Measurements from ENCODE around the gene TRIO.

The TRIO gene

DNA sequence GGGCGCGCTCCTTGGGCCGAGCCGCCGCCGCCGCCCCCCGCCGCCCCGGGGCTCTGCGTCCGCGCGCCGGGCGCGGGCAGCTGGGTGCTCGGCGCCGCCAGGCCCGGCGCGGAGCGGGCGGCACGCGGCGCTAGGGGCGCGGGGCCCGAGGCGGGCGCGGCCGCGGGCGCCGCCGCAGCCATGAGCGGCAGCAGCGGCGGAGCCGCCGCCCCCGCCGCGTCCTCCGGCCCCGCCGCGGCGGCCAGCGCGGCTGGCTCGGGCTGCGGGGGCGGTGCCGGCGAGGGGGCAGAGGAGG, 351 bp downstream of the TRIO start:
- TF ChIP-seq, protein P1, sequence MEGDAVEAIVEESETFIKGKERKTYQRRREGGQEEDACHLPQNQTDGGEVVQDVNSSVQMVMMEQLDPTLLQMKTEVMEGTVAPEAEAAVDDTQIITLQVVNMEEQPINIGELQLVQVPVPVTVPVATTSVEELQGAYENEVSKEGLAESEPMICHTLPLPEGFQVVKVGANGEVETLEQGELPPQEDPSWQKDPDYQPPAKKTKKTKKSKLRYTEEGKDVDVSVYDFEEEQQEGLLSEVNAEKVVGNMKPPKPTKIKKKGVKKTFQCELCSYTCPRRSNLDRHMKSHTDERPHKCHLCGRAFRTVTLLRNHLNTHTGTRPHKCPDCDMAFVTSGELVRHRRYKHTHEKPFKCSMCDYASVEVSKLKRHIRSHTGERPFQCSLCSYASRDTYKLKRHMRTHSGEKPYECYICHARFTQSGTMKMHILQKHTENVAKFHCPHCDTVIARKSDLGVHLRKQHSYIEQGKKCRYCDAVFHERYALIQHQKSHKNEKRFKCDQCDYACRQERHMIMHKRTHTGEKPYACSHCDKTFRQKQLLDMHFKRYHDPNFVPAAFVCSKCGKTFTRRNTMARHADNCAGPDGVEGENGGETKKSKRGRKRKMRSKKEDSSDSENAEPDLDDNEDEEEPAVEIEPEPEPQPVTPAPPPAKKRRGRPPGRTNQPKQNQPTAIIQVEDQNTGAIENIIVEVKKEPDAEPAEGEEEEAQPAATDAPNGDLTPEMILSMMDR (IDR thresholded peaks at IDR 0.05; ENCODE audit: low read depth, low read length): no peak
- no peak for DNase-seq (ENCODE audit: extremely low read depth, low read depth)

- no peak for DNase-seq (ENCODE audit: extremely low read depth, low read depth)
- TF ChIP-seq, protein P1 (IDR thresholded peaks at IDR 0.05; ENCODE audit: low read depth, low read length): no peak
Measured at GRCh38 chr5:14143841-14144585, 871 bp downstream of the TRIO start.

- TF ChIP-seq, protein P1 (IDR thresholded peaks at IDR 0.05; ENCODE audit: low read depth, low read length): no peak; the same call in 1 of the 2 replicates
- DNase-seq (ENCODE audit: extremely low read depth, low read depth): no peak
Measured at GRCh38 chr5:14144586-14145434, 1.7 kb downstream of the TRIO start.

DNA sequence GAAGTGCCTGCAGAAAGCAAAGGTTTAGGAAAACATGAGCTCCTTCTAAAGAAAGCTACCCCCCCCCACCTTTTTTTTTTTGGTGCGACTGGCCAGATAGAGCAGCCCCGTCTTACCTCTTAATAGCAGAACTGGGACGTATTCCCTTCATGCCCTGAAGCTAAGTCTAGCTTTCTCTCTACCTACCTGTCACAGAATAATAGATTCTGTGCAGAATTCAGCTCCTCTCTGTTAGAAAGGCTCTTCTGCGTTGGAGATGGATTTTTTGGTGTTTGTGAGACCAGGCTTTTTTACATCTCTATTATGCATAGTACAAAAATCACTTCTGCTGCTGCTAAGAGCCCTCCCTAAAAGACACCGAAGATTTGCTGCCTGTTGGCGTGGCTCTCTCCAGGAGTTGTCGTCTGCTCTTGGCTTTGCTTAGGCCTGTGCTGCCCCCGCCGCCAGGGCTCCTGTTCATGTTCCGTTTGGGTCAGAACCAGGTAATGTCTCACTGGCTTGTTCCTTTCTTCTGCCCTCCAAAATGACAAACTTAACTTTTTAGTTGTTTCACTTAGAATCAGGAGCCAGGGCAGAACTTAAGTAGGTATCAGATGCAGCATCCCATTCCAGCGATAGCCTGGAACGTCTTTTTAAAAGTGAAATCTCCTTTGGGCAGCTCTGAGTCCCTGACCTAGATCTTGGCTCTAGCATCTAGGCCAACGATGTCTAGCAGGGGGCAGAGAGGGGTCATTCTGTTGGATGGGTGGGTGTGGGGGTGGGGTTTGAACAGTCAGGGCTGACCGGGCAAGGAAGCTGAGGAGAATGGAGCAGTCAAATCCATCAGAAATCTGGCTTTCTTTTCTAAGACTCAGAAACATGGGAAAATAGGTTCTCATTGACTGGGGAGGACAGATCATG, 2.5 kb downstream of the TRIO start:
- TF ChIP-seq, protein P1 (IDR thresholded peaks at IDR 0.05; ENCODE audit: low read depth, low read length): no peak

GRCh38 chr5:14146725-14147124, 3.6 kb downstream of the TRIO start:
- TF ChIP-seq, protein P1 (IDR thresholded peaks at IDR 0.05; ENCODE audit: low read depth, low read length): no peak
- no peak for DNase-seq (ENCODE audit: extremely low read depth, low read depth)

More for the DNA sequence above, 2.5 kb downstream of the TRIO start:
- no peak for DNase-seq (ENCODE audit: extremely low read depth, low read depth)

DNA sequence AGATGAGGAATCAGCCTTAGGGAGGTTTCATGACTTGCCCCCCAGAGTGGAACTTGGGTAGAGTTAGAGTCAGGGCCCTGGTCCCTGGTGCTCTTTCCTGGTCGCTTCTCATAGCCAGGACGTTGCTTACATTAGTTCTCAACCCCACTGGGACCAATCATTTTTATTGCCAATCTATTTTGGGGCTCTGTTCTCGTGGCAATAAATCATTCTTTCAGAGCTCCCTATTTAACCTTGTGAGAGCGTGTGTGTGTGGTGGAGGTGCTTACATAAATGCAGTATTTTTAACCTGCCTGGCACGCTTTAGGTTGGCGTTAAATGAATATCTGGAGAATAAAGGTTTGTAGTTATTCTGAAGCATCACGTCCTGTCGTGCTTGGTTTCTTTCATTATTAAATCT, 4.1 kb downstream of the TRIO start:
- TF ChIP-seq, protein P1 (IDR thresholded peaks at IDR 0.05; ENCODE audit: low read depth, low read length): no peak
- no peak for DNase-seq (ENCODE audit: extremely low read depth, low read depth)

All from AG09319 (cell line).